GM12891 (cell line): ENCODE data around the gene OR2A25.

Source experiments
- POLR2A ChIP-seq: IDR thresholded peaks from 2 replicates; pipeline ENCODE4 v1.6.1; 2011; ENCODE audit warnings: low read depth, low read length, control low read depth
- POLR2AphosphoS5 ChIP-seq: IDR thresholded peaks from 2 replicates; pipeline ENCODE4 v1.6.1; 2011; ENCODE audit warnings: low read depth, low read length, control low read depth

- TF ChIP-seq POLR2A (no peak), POLR2AphosphoS5 (no peak)
Observed at GRCh38 chr7:144024213-144024612, 45.4 kb upstream of the OR2A25 start.
